Left forelimb (tissue), 1 donor: ENCODE measurements around the gene PADI4.

Experiments used
- DNase-seq: peaks from one replicate; pipeline ENCODE4 v3.0.0-alpha.2; 2018; ENCODE audit warnings: low spot score

PADI4 gene

GRCh38 chr1:17282836-17283235 lies 25.2 kb upstream of the PADI4 start:
- no peak for DNase-seq

GRCh38 chr1:17286646-17287045 lies 21.4 kb upstream of the PADI4 start:
- DNase-seq = no peak

GRCh38 chr1:17287130-17287776 lies 20.7 kb upstream of the PADI4 start:
- DNase-seq = no peak

- no peak for DNase-seq
Observed at GRCh38 chr1:17289721-17290120, 18.3 kb upstream of the PADI4 start.

- DNase-seq = no peak
Observed at GRCh38 chr1:17290553-17290952, 17.4 kb upstream of the PADI4 start.

GRCh38 chr1:17292299-17293160 lies 15.5 kb upstream of the PADI4 start:
- DNase-seq = no peak

- no peak for DNase-seq
Observed at GRCh38 chr1:17293681-17294425, 14.1 kb upstream of the PADI4 start.

- no peak for DNase-seq
Observed at GRCh38 chr1:17295292-17295691, 12.7 kb upstream of the PADI4 start.

- DNase-seq = no peak
Observed at GRCh38 chr1:17296086-17296485, 11.9 kb upstream of the PADI4 start.

- DNase-seq = no peak
Observed at GRCh38 chr1:17297991-17298390, 10.0 kb upstream of the PADI4 start.

GRCh38 chr1:17301767-17302166 lies 6.2 kb upstream of the PADI4 start:
- DNase-seq = no peak

GRCh38 chr1:17304151-17304825 lies 3.7 kb upstream of the PADI4 start:
- DNase-seq = no peak

GRCh38 chr1:17304826-17305175 lies 3.2 kb upstream of the PADI4 start:
- no peak for DNase-seq

GRCh38 chr1:17305576-17306095 lies 2.4 kb upstream of the PADI4 start:
- no peak for DNase-seq

- DNase-seq = no peak
Observed at GRCh38 chr1:17306407-17306806, 1.6 kb upstream of the PADI4 start.

GRCh38 chr1:17306921-17307320 lies 1.1 kb upstream of the PADI4 start:
- no peak for DNase-seq

GRCh38 chr1:17307329-17307728 lies 668 bp upstream of the PADI4 start:
- DNase-seq = no peak

GRCh38 chr1:17308593-17308992 lies 596 bp downstream of the PADI4 start:
- no peak for DNase-seq

GRCh38 chr1:17309426-17310067 lies 1.6 kb downstream of the PADI4 start:
- DNase-seq = no peak

- DNase-seq = no peak
Observed at GRCh38 chr1:17310068-17310640, 2.2 kb downstream of the PADI4 start.
